ENCODE measurements around the gene MEP1B.
"Not testable (repeated sequence)": the region's sequence is repeated elsewhere in the genome, so short reads cannot be mapped to it uniquely, and the experiment has no call there.

MEP1B gene

DNA sequence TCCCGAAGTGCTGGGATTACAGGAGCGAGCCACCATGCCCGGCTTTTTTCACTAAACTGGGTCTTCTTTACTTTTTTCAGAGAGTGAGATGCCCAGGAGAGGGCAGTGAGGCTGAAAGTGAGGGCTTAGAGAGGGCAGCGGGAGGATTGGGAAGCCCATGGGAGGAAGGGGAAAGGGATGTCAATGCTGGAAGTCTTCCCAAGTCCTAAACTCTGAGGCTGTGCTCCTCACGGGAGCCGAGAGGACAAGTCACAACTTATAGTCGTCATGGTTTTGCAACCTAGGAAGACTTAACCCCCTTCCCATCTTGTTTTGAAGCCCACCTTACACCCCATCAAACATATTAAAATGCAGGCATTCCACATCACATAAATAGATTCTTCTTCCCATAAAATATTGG lies 15.1 kb upstream of the MEP1B start:
- H3K36me3 ChIP-seq (ENCODE audit: control insufficient read depth in 1 of 2, insufficient read depth in 2 of 2, low read length in 2 of 2), result no peaks in the 10 kb centered on the region
- H3K27me3 ChIP-seq (ENCODE audit: control insufficient read depth in 1 of 2, insufficient read depth in 2 of 2, low read length in 2 of 2), result no peaks in the 10 kb centered on the region
- H3K9me3 ChIP-seq (ENCODE audit: control insufficient read depth in 1 of 2, low read length in 2 of 2), result no peaks in the 10 kb centered on the region
- no peak overlapping the region for H3K4me3 ChIP-seq (ENCODE audit: low read depth in 1 of 2, low read length in 2 of 2)
- H3K27ac ChIP-seq (ENCODE audit: low read depth, low read length), result no peak overlapping the region
- no peak overlapping the region for H3K9ac ChIP-seq (ENCODE audit: low read depth in 1 of 2, low read length in 2 of 2)
- no peaks in the 10 kb centered on the region for H3K4me1 ChIP-seq (ENCODE audit: control insufficient read depth in 1 of 2, insufficient read depth in 2 of 2, low read length in 2 of 2)

DNA sequence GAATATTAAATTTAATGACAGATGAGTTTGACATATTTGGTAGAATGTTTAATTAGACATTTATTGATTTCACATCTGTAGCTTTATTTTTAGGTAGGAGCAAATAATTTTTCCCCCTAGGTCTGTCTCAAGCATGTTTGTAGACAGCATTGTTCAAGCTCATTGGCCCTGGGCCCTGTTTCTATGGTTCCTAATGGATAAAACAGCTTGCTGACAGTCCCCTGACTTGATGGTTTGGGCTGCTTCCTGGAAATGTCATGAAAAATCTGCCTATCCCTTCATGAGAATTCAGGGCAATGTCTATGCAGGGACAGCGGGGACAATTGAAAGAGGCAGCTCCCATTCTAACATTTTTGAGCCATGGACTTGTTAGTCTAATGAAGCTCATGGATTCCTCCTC lies 14.6 kb upstream of the MEP1B start:
- Histone ChIP-seq H3K36me3 (ENCODE audit: control insufficient read depth in 1 of 2, insufficient read depth in 2 of 2, low read length in 2 of 2) (no peaks in the 10 kb centered on the region), H3K4me3 (ENCODE audit: low read depth in 1 of 2, low read length in 2 of 2) (no peak overlapping the region), H3K27me3 (ENCODE audit: control insufficient read depth in 1 of 2, insufficient read depth in 2 of 2, low read length in 2 of 2) (no peaks in the 10 kb centered on the region), H3K9me3 (ENCODE audit: control insufficient read depth in 1 of 2, low read length in 2 of 2) (no peaks in the 10 kb centered on the region), H3K9ac (ENCODE audit: low read depth in 1 of 2, low read length in 2 of 2) (no peak overlapping the region), H3K27ac (ENCODE audit: low read depth, low read length) (no peak overlapping the region), H3K4me1 (ENCODE audit: control insufficient read depth in 1 of 2, insufficient read depth in 2 of 2, low read length in 2 of 2) (no peaks in the 10 kb centered on the region)

DNA sequence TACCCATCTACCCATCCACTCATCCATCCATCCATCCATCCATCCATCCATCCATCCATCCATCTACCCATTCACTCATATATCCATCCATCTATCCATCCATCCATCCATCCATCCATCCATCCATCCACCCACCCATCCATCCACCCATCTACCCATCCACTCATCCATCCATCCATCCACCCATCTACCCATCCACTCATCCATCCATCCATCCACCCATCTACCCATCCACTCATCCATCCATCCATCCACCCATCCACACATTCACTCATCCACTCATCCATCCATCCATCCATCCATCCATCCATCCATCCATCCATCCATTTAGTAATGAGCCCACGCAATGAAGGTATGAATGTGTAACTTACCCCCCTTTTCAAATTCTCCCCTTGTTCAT lies 13.1 kb upstream of the MEP1B start:
- H3K27me3 ChIP-seq (ENCODE audit: control insufficient read depth in 1 of 2, insufficient read depth in 2 of 2, low read length in 2 of 2); H3K9me3 ChIP-seq (ENCODE audit: control insufficient read depth in 1 of 2, low read length in 2 of 2); H3K9ac ChIP-seq (ENCODE audit: low read depth in 1 of 2, low read length in 2 of 2); H3K36me3 ChIP-seq (ENCODE audit: control insufficient read depth in 1 of 2, insufficient read depth in 2 of 2, low read length in 2 of 2); H3K27ac ChIP-seq (ENCODE audit: low read depth, low read length); H3K4me3 ChIP-seq (ENCODE audit: low read depth in 1 of 2, low read length in 2 of 2); H3K4me1 ChIP-seq (ENCODE audit: control insufficient read depth in 1 of 2, insufficient read depth in 2 of 2, low read length in 2 of 2): not testable (repeated sequence)

DNA sequence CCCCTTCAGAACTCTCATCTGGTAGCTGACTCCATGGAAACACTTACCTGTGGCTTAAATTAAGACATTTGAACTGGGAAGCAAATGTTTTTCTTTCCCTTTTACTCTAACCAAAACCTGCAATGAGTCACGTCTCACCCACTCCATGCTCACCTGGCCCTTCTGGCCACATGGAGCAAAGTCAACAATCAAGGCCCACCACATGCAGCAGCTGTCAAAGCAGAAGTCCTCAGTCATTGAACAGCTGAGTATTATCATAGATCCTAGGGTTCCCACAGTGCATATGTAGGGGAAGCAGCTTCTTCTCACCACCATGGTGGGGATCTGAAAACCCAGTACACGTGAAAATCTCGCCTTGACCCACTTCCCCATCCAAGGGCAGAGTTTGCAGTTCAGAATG lies 12.3 kb upstream of the MEP1B start:
- H3K4me1 ChIP-seq (ENCODE audit: control insufficient read depth in 1 of 2, insufficient read depth in 2 of 2, low read length in 2 of 2), result no peaks in the 10 kb centered on the region
- H3K9me3 ChIP-seq (ENCODE audit: control insufficient read depth in 1 of 2, low read length in 2 of 2), result no peaks in the 10 kb centered on the region
- H3K9ac ChIP-seq (ENCODE audit: low read depth in 1 of 2, low read length in 2 of 2), result no peak overlapping the region
- H3K27ac ChIP-seq (ENCODE audit: low read depth, low read length), result no peak overlapping the region
- H3K4me3 ChIP-seq (ENCODE audit: low read depth in 1 of 2, low read length in 2 of 2), result no peak overlapping the region
- H3K27me3 ChIP-seq (ENCODE audit: control insufficient read depth in 1 of 2, insufficient read depth in 2 of 2, low read length in 2 of 2), result no peaks in the 10 kb centered on the region
- no peaks in the 10 kb centered on the region for H3K36me3 ChIP-seq (ENCODE audit: control insufficient read depth in 1 of 2, insufficient read depth in 2 of 2, low read length in 2 of 2)

DNA sequence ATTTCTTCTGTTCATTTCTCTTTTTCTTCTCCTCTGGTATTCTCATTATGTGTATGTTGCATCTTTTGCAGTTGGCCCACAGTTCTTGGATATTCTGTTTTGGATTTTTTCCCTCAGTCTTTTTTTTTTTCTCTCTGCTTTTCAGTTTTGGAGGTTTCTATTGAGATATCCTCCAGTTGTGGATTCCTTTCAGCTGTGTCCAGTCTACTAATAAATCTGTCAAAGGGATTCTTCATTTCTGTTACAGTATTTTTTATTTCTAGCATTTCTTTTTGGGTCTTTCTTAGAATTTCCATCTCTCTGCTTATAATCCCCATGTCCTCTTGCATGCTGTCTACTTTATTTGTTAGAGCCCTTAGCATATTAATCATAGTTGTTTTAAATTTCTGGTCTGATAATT lies 6.3 kb upstream of the MEP1B start:
- peaks cover 3 to 8% of the 10 kb centered on the region in 2 donors for H3K9me3 ChIP-seq (ENCODE audit: control insufficient read depth in 1 of 2, low read length in 2 of 2)
- H3K36me3 ChIP-seq (ENCODE audit: control insufficient read depth in 1 of 2, insufficient read depth in 2 of 2, low read length in 2 of 2), result no peaks in the 10 kb centered on the region
- no peaks in the 10 kb centered on the region for H3K27me3 ChIP-seq (ENCODE audit: control insufficient read depth in 1 of 2, insufficient read depth in 2 of 2, low read length in 2 of 2)

DNA sequence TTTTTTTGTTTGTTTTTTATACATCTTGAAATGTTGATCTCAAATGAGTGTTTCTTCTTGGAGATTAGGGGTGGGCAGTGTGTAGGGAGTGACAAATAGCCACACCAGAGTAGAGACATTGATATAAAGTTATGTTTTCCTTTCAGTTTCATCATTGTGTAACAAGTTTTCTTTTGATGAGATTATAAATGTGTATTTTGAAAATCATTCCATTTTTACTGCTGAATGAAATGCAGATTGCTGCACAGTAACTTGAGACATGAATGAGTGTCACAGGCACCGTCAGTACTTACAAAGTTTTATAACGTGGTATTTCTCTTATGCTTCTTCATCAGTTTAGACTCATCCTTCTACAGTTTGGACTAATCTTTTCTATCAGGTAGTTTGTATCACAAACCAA lies 370 bp downstream of the MEP1B start:
- Histone ChIP-seq H3K27me3 (ENCODE audit: control insufficient read depth in 1 of 2, insufficient read depth in 2 of 2, low read length in 2 of 2) (no peaks in the 10 kb centered on the region), H3K4me3 (ENCODE audit: low read depth in 1 of 2, low read length in 2 of 2) (peak overlapping the region; percentile 63 to 64), H3K27ac (ENCODE audit: low read depth, low read length) (no peak overlapping the region), H3K4me1 (ENCODE audit: control insufficient read depth in 1 of 2, insufficient read depth in 2 of 2, low read length in 2 of 2) (peaks cover 3 to 19% of the 10 kb centered on the region in 2 donors), H3K9me3 (ENCODE audit: control insufficient read depth in 1 of 2, low read length in 2 of 2) (no peaks in the 10 kb centered on the region), H3K9ac (ENCODE audit: low read depth in 1 of 2, low read length in 2 of 2) (peak overlapping the region in 1 of 2 donors; percentile 59), H3K36me3 (ENCODE audit: control insufficient read depth in 1 of 2, insufficient read depth in 2 of 2, low read length in 2 of 2) (peaks cover 0 to 2% of the 10 kb centered on the region in 2 donors)

More for the DNA sequence above, 6.3 kb upstream of the MEP1B start:
- Histone ChIP-seq H3K4me1 (ENCODE audit: control insufficient read depth in 1 of 2, insufficient read depth in 2 of 2, low read length in 2 of 2) (no peaks in the 10 kb centered on the region), H3K4me3 (ENCODE audit: low read depth in 1 of 2, low read length in 2 of 2) (no peak overlapping the region), H3K9ac (ENCODE audit: low read depth in 1 of 2, low read length in 2 of 2) (no peak overlapping the region), H3K27ac (ENCODE audit: low read depth, low read length) (no peak overlapping the region)

DNA sequence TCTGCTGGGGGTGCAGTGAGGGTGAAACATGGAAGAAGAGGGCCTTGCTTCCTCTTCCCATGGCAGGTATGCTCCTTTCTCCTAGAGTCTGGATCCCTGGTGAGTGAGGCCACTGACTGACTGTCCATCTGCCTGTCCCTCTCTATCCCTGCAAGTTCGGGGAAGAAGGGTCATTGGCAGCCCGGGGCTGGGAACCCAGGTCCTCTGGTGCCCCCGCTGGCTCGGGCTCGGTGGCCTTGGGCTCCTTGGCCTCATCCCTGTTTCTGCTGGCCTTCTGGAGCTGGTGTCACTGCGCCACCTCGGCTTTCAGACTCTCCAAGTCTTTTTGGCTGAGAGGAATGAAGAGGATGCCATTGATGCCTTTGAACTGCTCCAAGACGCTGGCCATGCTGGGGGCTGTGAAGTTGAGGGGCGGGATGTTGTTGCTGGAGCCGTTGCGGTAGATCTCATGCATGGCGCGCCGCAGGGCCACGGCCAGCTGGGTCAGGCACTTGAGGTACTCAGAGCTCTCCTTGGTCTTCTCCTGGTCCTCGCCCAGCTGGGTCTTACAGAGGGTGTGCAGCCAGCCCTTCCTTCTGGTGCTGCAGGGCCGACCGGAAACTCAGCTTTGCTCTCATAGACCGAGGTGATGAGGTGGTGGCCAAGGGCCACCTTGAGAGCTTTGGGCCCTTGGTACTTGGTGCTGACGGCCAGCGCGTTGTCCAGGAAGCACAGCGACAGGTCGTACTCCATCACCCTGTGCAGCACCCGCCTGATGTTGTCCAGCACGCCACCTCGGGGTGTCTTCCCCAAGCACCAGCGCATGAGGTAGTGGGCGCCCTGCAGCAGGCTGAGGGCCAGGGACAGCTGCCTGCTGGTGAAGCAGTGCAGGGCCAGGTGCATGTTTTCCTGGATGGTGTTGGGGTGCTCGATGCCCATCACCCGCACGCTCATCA lies 6.3 kb downstream of the MEP1B start:
- Histone ChIP-seq H3K9me3 (ENCODE audit: control insufficient read depth in 1 of 2, low read length in 2 of 2) (no peaks in the 10 kb centered on the region), H3K27me3 (ENCODE audit: control insufficient read depth in 1 of 2, insufficient read depth in 2 of 2, low read length in 2 of 2) (no peaks in the 10 kb centered on the region), H3K4me1 (ENCODE audit: control insufficient read depth in 1 of 2, insufficient read depth in 2 of 2, low read length in 2 of 2) (peaks cover 9 to 22% of the 10 kb centered on the region in 2 donors), H3K9ac (ENCODE audit: low read depth in 1 of 2, low read length in 2 of 2) (no peak overlapping the region), H3K36me3 (ENCODE audit: control insufficient read depth in 1 of 2, insufficient read depth in 2 of 2, low read length in 2 of 2) (peaks cover 5% of the 10 kb centered on the region in 2 donors), H3K4me3 (ENCODE audit: low read depth in 1 of 2, low read length in 2 of 2) (no peak overlapping the region), H3K27ac (ENCODE audit: low read depth, low read length) (no peak overlapping the region)

DNA sequence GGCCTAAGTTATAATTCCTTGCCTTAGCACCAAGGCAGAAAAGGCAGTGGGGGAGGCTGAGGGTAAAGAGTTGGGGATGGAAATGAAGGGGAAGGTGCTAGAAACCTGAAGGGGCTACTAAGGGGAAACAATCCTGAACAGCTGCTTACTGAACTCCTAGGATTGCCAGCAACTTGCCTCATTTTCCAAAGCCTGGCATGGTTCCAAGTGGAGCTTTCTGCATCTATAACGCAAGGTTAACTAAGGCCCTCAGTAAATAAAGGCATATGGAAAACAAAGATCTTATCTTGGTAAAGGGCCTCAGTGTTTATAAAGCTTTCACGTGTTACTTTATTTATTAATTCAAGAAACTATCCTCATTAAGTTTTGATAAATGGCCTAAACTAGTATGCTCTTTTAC lies 10.9 kb downstream of the MEP1B start:
- H3K27ac ChIP-seq (ENCODE audit: low read depth, low read length), result no peak overlapping the region
- no peak overlapping the region for H3K9ac ChIP-seq (ENCODE audit: low read depth in 1 of 2, low read length in 2 of 2)
- H3K4me1 ChIP-seq (ENCODE audit: control insufficient read depth in 1 of 2, insufficient read depth in 2 of 2, low read length in 2 of 2), result peaks cover 16 to 28% of the 10 kb centered on the region in 2 donors
- no peaks in the 10 kb centered on the region for H3K27me3 ChIP-seq (ENCODE audit: control insufficient read depth in 1 of 2, insufficient read depth in 2 of 2, low read length in 2 of 2)
- H3K9me3 ChIP-seq (ENCODE audit: control insufficient read depth in 1 of 2, low read length in 2 of 2), result no peaks in the 10 kb centered on the region
- H3K36me3 ChIP-seq (ENCODE audit: control insufficient read depth in 1 of 2, insufficient read depth in 2 of 2, low read length in 2 of 2), result peaks cover 3 to 5% of the 10 kb centered on the region in 2 donors
- H3K4me3 ChIP-seq (ENCODE audit: low read depth in 1 of 2, low read length in 2 of 2), result peak overlapping the region in 1 of 2 donors; percentile 1

DNA sequence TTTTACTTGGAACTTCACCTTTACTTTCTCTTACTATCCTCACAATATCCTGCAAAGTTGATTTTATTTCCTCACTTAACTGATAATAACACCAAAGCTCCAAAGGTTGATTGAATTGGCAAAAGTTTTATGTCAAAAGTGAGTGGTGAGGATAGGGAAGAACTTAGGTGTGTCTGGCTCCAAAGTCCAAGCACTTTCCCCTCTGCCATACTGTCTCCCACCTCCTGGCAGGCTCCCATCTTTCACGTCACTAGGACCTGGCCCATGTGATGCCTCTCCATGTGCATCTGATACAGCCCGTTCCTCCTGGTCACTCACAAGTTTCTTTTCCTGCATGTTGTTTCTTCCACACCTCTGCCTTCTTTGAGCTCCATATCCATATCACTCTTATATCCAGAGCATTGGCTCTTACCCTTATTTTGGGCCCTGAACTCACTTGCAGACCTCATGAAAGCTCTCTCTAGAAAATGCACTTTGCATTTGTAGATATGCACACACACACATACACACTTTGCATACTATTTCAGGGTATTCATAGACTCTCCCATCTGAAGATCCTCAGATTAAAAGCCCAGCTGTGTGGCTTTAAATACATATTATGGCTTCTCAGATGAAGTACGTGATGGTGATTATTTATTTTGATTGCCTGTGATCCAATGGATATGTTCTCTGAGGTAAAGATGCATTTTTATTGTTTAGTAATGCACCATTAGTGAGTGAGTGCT lies 12.3 kb downstream of the MEP1B start:
- no peak overlapping the region for H3K27ac ChIP-seq (ENCODE audit: low read depth, low read length)
- no peaks in the 10 kb centered on the region for H3K27me3 ChIP-seq (ENCODE audit: control insufficient read depth in 1 of 2, insufficient read depth in 2 of 2, low read length in 2 of 2)
- peaks cover 0 to 3% of the 10 kb centered on the region in 2 donors for H3K36me3 ChIP-seq (ENCODE audit: control insufficient read depth in 1 of 2, insufficient read depth in 2 of 2, low read length in 2 of 2)
- peak overlapping the region in 1 of 2 donors; percentile 2 for H3K4me3 ChIP-seq (ENCODE audit: low read depth in 1 of 2, low read length in 2 of 2)
- H3K4me1 ChIP-seq (ENCODE audit: control insufficient read depth in 1 of 2, insufficient read depth in 2 of 2, low read length in 2 of 2), result peaks cover 16 to 32% of the 10 kb centered on the region in 2 donors
- no peaks in the 10 kb centered on the region for H3K9me3 ChIP-seq (ENCODE audit: control insufficient read depth in 1 of 2, low read length in 2 of 2)
- H3K9ac ChIP-seq (ENCODE audit: low read depth in 1 of 2, low read length in 2 of 2), result no peak overlapping the region

DNA sequence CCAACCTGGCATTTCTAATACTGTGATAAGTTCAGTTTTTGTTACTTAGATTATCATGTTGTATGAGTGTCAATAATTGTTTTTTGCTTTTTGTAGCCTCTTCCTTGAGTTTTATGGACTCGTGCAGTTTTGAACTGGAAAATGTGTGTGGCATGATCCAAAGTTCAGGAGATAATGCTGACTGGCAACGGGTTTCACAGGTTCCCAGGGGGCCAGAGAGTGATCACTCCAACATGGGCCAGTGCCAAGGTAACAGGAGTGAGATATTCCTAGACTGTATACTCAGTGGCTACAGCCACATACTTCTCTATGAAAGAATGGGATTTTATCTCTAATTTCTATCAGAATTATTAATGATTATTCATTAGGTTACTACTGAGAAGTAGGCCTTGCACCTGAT lies 18.2 kb downstream of the MEP1B start:
- Histone ChIP-seq H3K4me3 (ENCODE audit: low read depth in 1 of 2, low read length in 2 of 2) (no peak overlapping the region), H3K4me1 (ENCODE audit: control insufficient read depth in 1 of 2, insufficient read depth in 2 of 2, low read length in 2 of 2) (peaks cover 23 to 44% of the 10 kb centered on the region in 2 donors), H3K9ac (ENCODE audit: low read depth in 1 of 2, low read length in 2 of 2) (no peak overlapping the region), H3K36me3 (ENCODE audit: control insufficient read depth in 1 of 2, insufficient read depth in 2 of 2, low read length in 2 of 2) (peaks cover 0 to 3% of the 10 kb centered on the region in 2 donors), H3K9me3 (ENCODE audit: control insufficient read depth in 1 of 2, low read length in 2 of 2) (no peaks in the 10 kb centered on the region), H3K27me3 (ENCODE audit: control insufficient read depth in 1 of 2, insufficient read depth in 2 of 2, low read length in 2 of 2) (no peaks in the 10 kb centered on the region), H3K27ac (ENCODE audit: low read depth, low read length) (no peak overlapping the region)

All from duodenal mucosa (tissue), 2 donors.